ENCODE data around the gene TP63.

- no peak for TF ChIP-seq CTCF (conservative IDR thresholded peaks at IDR 0.05; ENCODE audit: low read depth, low read length)
- no peak for TF ChIP-seq EZH2 (IDR thresholded peaks at IDR 0.05; ENCODE audit: borderline replicate concordance, low read depth, low read length, poor library complexity, severe bottlenecking)
These were observed 314.9 kb downstream of the TP63 start for GRCh38 chr3:189945935-189946709.
